HG02885 (cell line): ENCODE data around the gene CISD3.

Experiments used
- ATAC-seq: cut with Tn5 transposase; IDR thresholded peaks from one replicate; pipeline ENCODE4 v1.9.1; 2021; ENCODE audit warnings: mild to moderate bottlenecking; ENCODE audit not compliant: unreplicated experiment, poor library complexity

The CISD3 gene

DNA sequence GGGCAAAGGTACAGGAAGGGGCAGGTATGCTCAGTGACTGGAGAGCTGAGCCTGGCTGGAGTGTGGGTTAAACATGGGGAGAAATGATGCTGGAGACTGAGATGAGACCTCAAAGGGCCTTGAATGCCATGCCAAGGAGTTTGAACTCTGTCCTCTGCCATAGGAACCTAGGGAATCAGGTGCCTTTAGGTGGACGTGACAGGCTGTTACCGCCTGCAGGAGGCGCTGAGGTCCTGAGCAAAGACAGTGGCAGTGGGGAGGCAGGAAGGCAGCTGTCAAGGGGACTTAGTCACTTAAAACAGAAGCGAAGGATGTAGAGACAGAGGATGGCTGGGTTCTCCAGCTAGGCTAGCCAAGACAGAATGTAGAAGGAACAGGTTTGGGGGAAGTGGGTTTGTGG is 31.5 kb downstream of the CISD3 start:
- no peak for ATAC-seq

DNA sequence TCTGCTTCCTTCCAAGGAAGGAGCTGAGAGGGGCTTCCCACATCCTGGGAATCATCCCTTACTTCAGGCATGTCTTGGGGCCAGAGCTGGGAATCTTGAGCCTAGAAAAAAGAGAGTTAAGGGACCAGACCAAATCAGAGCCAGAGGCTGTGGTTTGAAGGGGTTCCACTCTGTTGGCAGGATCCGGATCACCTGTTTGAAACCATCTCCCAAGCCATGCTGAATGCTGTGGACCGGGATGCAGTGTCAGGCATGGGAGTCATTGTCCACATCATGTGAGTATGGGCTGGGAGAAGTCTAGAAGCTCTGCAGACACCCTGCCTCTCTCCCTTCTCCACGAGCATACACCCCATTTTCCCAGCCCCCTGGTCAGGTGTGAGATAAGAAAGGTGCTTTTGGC is 32.1 kb downstream of the CISD3 start:
- no peak for ATAC-seq

DNA sequence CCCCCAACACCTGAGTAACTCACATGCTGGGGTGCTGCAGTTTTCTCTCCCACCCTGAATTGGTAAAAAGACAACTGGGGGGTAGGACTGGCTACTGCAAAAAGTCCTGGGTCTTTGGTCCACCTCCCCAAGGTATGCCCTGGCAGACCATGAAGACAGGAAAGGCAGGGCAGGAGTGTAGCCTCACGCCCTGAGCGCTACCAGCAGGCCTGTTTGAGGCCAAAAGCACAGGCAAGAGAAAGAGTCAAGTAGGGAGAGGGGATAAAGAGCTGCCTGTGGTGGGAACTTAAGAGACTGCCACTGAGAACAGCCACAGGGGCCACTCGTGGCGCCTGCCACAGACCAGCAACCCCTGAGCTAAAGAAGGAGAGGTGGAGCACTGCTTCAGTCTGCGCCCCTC is 36.2 kb downstream of the CISD3 start:
- no peak for ATAC-seq

DNA sequence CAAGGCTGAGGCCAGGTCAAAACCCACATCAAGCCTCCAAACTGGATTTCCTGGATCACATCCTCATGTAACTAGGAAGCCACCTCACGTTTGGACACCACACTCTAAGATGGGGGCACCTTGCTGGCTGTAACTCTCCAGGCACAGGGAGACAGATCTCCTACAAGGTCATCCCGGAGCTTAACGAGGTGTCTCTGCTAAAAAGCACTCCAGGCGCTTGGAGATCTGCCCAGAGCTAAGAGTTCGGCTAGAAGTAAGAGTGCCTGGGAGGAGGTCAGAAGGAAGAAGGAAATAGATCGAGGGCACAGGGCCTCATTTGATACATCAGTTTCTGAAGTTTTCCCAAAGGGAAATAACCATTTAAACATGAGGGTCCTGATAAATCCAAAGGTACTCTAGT is 38.3 kb downstream of the CISD3 start:
- no peak for ATAC-seq

DNA sequence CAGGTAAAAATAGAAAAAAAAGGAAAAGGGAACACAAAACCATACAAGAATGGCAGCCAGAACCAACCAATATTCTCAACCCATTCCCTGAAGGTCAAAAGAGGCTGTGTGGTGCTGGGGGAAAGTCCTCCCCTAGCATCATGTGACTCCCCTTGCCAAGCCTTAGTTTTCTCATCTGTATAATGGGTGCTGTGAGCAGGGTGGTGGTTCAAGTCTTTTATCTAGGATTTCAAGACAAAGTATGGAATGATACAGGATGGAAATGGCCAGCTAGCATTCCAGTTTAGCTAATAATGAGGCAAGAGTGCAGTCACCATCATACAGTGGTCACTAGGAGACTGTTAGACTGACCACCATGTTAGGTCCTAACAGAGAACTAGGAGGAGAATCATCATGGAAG is 43.1 kb downstream of the CISD3 start:
- no peak for ATAC-seq

DNA sequence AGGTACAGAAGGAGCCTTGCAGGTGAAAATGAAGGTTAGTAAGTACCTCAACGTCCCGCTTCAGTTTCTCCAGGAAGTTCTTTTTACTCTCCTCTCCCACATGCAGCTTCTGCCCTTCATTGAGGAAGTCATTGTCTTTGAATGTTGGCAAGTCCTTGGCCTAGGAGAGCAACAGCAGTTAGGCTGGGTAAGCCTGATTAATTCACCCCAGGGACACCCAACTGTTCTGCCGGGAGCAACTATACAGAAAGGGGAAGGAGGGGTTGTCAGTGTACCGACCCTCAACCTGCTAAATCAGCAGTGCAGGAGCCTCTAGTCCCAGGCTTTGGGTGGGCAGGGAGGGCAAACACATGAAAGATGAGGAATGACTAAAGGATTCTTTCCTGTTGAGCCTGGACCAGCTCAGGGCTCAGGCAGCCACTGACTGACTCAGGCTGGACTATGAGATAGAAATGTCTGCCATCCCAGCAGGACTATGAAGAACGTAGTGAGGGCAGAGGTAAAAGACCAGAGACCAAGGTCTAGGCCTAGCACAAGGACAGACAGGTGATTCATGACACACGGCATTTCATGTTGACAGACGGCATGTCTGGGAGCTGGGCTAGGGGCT is 47.6 kb downstream of the CISD3 start:
- ATAC-seq = no peak

DNA sequence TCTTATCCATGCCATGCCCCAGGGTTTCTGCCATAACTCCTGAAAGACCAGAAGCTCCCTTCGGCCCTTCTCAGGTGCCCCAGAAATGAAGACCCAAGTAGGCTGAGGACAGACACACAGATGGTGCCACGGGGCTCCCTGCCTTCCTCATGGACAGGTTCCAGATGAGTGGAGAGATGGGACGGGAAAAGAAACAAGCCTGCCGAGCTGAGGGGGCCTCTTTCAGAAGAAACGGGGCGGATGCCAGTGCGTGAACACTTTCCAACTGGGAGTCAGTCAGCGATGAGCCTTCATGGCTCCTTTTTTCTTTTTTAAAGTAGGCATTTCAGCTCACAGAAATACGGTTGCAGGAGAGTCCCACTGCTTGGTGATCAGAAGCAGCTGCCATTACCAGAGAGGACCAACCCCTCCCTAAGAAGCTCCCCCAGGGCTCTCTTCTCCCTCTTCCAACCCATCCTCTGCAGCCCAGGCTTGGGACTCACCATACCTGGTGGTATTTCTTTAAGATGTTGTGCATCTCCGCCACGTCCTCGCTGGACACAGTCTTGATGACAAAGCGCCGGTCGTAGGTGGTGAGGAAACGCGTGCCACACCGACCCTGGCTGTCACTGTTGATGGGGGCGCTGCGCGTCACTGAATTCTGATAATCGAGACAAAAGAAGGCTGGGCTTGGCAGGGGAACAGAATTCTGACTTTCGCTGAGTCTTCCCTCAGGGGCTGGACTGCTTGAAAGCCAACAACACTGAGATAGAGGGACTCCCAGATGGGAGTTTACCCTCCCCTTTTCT is 50.0 kb downstream of the CISD3 start:
- no peak for ATAC-seq

DNA sequence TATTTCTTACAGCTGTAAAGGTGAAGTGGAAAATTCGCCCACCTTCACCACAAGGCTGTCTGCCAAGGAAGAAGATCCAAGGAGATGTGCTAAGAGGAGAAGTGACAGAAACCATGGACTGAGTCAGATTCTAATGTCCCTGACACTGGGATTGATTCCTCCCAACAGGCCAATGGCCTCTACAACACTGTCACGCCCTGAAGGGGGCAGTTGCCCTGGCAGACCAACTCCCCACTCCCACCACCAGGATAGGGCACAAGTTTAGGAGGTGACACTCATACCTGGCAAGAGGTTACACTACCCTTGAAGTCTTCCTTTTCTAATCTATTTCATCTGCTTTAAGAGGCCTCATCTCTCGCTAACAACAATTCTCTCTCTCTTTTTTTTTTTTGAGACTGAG is 53.1 kb downstream of the CISD3 start:
- ATAC-seq = no peak
